IMR-90 (cell line): ENCODE data around the gene ISG20L2.

Experiments
- CHD1 ChIP-seq: IDR thresholded peaks from 2 replicates; pipeline ENCODE4 v1.6.1; 2012; ENCODE audit warnings: low read depth, low read length, improper control_type of control experiment
- CTCF ChIP-seq: conservative IDR thresholded peaks from 2 replicates; pipeline ENCODE4 v1.5.1; 2012; ENCODE audit warnings: mild to moderate bottlenecking, low read depth, low read length, improper control_type of control experiment
- MXI1 ChIP-seq: IDR thresholded peaks from 2 replicates; pipeline ENCODE4 v1.6.1; 2012; ENCODE audit warnings: low read depth, mild to moderate bottlenecking, low read length, moderate library complexity, borderline replicate concordance
- POLR2A ChIP-seq: IDR thresholded peaks from 2 replicates; pipeline ENCODE4 v1.6.1; 2012; ENCODE audit warnings: mild to moderate bottlenecking, low read depth, low read length

DNA sequence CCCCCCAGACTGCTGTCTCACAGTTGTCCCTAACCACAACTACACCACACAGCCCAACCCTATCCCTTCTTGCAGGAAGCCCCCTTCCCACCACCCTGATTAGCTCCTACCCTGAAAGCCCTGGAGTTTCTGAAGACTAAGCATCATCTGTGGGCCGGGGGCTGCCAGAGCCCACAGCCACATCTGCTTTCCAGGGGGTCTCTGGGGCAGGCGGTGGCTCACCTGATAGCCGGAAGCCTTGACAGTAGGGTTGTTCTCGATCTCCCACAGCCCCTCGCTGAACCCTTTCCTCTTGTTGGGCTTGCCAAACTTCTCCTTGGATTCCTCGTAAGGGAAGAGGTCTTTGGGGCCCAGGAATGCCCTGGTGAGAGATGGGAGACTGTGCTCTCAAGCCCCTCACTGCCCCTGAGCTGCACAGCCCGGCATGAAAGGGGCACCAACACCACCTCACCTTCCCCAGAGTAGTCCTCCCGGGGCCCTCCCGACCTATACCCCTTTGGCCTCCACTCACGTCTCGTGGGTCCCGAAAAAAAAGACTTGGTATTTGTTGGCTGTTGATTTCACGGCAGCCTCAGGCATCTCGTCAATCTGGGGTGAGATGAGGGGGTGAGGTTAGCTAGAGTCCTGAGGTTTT is 16.3 kb upstream of the ISG20L2 start:
- TF ChIP-seq CTCF: no peak
- no peak for TF ChIP-seq POLR2A
- TF ChIP-seq MXI1: no peak
- TF ChIP-seq CHD1: no peak
